ENCODE data around the gene SCYL1. TPM values are rescaled to one million over a fixed set of nuclear protein-coding genes. Genes with fewer than 3 reads are reported as not detected.

Gene SCYL1
- total RNA-seq, 1 experiment from 2014 or later = 54.7 TPM

DNA sequence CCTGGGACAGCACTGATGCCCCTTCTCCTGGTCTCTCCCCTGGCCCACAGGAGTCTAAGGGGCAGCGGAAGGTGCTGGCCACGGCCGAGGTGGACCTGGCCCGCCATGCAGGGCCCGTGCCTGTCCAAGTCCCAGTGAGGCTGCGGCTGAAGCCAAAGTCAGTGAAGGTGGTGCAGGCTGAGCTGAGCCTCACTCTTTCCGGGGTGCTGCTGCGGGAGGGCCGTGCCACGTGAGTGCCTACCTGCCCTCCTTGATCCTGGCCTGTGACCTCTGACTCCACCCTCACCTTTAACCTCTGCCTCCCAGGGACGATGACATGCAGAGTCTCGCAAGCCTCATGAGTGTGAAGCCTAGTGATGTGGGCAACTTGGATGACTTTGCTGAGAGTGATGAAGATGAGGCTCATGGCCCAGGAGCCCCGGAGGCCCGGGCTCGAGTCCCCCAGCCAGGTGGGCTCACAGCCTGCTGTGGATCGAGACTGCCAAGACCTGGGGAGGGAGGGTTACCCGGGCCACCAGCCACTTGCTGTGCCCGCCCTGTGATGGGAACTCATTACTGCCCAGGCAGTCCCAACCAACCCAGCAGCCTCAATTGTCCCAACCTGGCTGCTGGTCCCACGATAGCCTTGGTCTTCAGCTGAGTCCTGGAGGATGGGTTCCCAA is 55.3 kb downstream of the SCYL1 start:
- H3K27ac ChIP-seq (ENCODE audit: insufficient read length, low read depth, low read length) = no peak overlapping the region
- WGBS (ENCODE audit: extremely low coverage, insufficient read length, low lambda C conversion rate) = no CpG with 5 or more reads among the region's 19 CpGs
- no peak overlapping the region for H3K9ac ChIP-seq (ENCODE audit: extremely low read depth, insufficient read length, low read length)
- H3K27ac Mint-ChIP-seq = no peak overlapping the region
- no peak overlapping the region for H3K18ac ChIP-seq (ENCODE audit: insufficient read length, low read depth, low read length)
- no peaks in the 10 kb centered on the region for H4K20me1 ChIP-seq (ENCODE audit: control insufficient read depth, insufficient read depth, insufficient read length)
- no peak overlapping the region for H3K14ac ChIP-seq (ENCODE audit: insufficient read depth, low read length)
- H3K23ac ChIP-seq (ENCODE audit: insufficient read length, low read depth, low read length) = no peak overlapping the region
- H3K79me1 ChIP-seq (ENCODE audit: insufficient read depth, low read depth, low read length, poor library complexity, severe bottlenecking) = no peaks in the 10 kb centered on the region
- no peak for DNase-seq
- H3K56ac ChIP-seq (ENCODE audit: insufficient read length, low read depth, low read length) = no peak overlapping the region
- no peaks in the 10 kb centered on the region for H3K4me1 ChIP-seq (ENCODE audit: insufficient read depth, low read length)
- TF ChIP-seq CTCF (conservative IDR thresholded peaks at IDR 0.05) = no peak
- H3K9me3 ChIP-seq (ENCODE audit: control insufficient read depth, low read depth, low read length) = no peaks in the 10 kb centered on the region
- H3K4ac ChIP-seq (ENCODE audit: low read depth, low read length) = no peak overlapping the region
- no peak overlapping the region for H3T11ph ChIP-seq (ENCODE audit: low read length)
- no peak overlapping the region for H2BK12ac ChIP-seq (ENCODE audit: insufficient read length, low read depth, low read length)
- H3K9me3 Mint-ChIP-seq = no peaks in the 10 kb centered on the region
- peaks cover 7% of the 10 kb centered on the region; the same call in 1 of the 2 replicates for H3K27me3 ChIP-seq (ENCODE audit: insufficient read depth, low read length)
- no peak overlapping the region for H4K91ac ChIP-seq (ENCODE audit: insufficient read length, low read depth, low read length)
- no peak overlapping the region for H4K8ac ChIP-seq (replicated peaks; ENCODE audit: insufficient read length, low read depth, low read length)
- H2AK5ac ChIP-seq (ENCODE audit: insufficient read length, low read length) = no peak overlapping the region
- no peak overlapping the region for H2BK5ac ChIP-seq (ENCODE audit: insufficient read length, low read length)
- no peak overlapping the region for H3K4me2 ChIP-seq (ENCODE audit: insufficient read depth, insufficient read length, low read length)
- no peak overlapping the region for H2BK20ac ChIP-seq (ENCODE audit: low read depth, low read length, poor library complexity, severe bottlenecking)
- H2BK120ac ChIP-seq (ENCODE audit: low read depth, low read length, poor library complexity, severe bottlenecking) = no peak overlapping the region
- no peaks in the 10 kb centered on the region for H3K36me3 Mint-ChIP-seq (ENCODE audit: insufficient read depth in 1 of 3, low read depth in 3 of 3)
- no peak overlapping the region for H3K4me3 Mint-ChIP-seq
- H2BK15ac ChIP-seq (ENCODE audit: low read depth, low read length) = no peak overlapping the region
- H4K5ac ChIP-seq (ENCODE audit: insufficient read length, low read depth, low read length) = no peak overlapping the region
- no peaks in the 10 kb centered on the region for H3K23me2 ChIP-seq (ENCODE audit: insufficient read length, low read depth, low read length, poor library complexity, severe bottlenecking)
- H3K27me3 Mint-ChIP-seq (ENCODE audit: low read depth) = peaks cover 26% of the 10 kb centered on the region
- peaks cover 9 to 18% of the 10 kb centered on the region in 2 experiments for H3K4me1 Mint-ChIP-seq
- H2AFZ ChIP-seq (ENCODE audit: low read length) = no peak overlapping the region
- H3K79me2 ChIP-seq (ENCODE audit: insufficient read depth, low read length) = no peaks in the 10 kb centered on the region
